HCT116 (cell line): ENCODE measurements around the gene ARID1A. TPM values are rescaled to one million over a fixed set of nuclear protein-coding genes. Genes with fewer than 3 reads are reported as not detected.

ENCODE experiments used
- ATAC-seq: fragments of 200-7000 bp; cut with Tn5 transposase; 2 replicates; pipeline ENCODE4 v1.9.1; 2020; ENCODE audit warnings: mild to moderate bottlenecking, moderate library complexity
- BruUV-seq: library from RNA; stranded (reverse); fragments of 400-500 nt; replicated peaks from 2 replicates; lab custom pipeline; 2021; lab: Mats Ljungman, UMichigan
- CTCF ChIA-PET: fragments of 300-600 bp; sonication (Branson Sonifier 250); formaldehyde crosslinking; loops from one replicate; lab custom pipeline; 2021; ENCODE audit warnings: antibody characterized with exemption; lab: Charles Lee
- POLR2A ChIA-PET: fragments of 300-600, 350-600 bp; sonication (Branson Sonifier 250); formaldehyde crosslinking; loops from one replicate; lab custom pipeline; 2021; ENCODE audit warnings: antibody characterized with exemption; lab: Charles Lee
- RAD21 ChIA-PET, 2 experiments: fragments of 300-600 bp; sonication (Branson Sonifier 250); formaldehyde crosslinking; loops; one replicate each; lab custom pipeline; 2023; ENCODE audit warnings: low total read pairs in 2 of 2; ENCODE audit not compliant: uncharacterized antibody in 2 of 2, unreplicated experiment in 2 of 2, low non-redundant PET in 1 of 2; lab: Charles Lee
- DNase-seq: peaks from one replicate; pipeline ENCODE4 v3.0.0-alpha.2; 2010; ENCODE audit warnings: low read depth, low spot score
- H2AFZ ChIP-seq: fragments of 200-600 bp; shearing (Covaris generic), sonication (generic); 2 replicates; pipeline ENCODE4 v1.6.1; 2017; ENCODE audit warnings: low read depth, mixed run types, mixed read lengths, antibody characterized with exemption, low read length; ENCODE audit not compliant: poor library complexity, severe bottlenecking
- H3K27ac ChIP-seq: 2 replicates; pipeline ENCODE4 v1.5.1; 2012; ENCODE audit warnings: low read depth, low read length
- H3K27me3 ChIP-seq: fragments of 200-600 bp; sonication (generic); 2 replicates; pipeline ENCODE4 v1.6.1; 2016; ENCODE audit warnings: mixed run types, low read length, mixed read lengths; ENCODE audit not compliant: insufficient read depth
- H3K36me3 ChIP-seq, 2 experiments: fragments of 200-500 bp in 1 of 2; fragments of 200-600 bp in 1 of 2; sonication (Bioruptor generic) in 1 of 2; sonication (generic) in 1 of 2; 2 replicates each; pipeline versions ENCODE4 v1.5.1 to v1.6.1; 2014 to 2016; ENCODE audit warnings: low read length in 2 of 2, inconsistent platforms in 1 of 2, mixed read lengths in 1 of 2, mixed run types in 1 of 2; ENCODE audit not compliant: insufficient read depth in 2 of 2, control insufficient read depth in 1 of 2
- H3K4me1 ChIP-seq, 2 experiments: fragments of 200-600 bp in 1 of 2; sonication (generic) in 1 of 2; 2 replicates each; pipeline versions ENCODE4 v1.5.1 to v1.6.1; 2012 to 2017; ENCODE audit warnings: low read length in 2 of 2, inconsistent platforms in 1 of 2, mild to moderate bottlenecking in 1 of 2, mixed read lengths in 1 of 2, mixed run types in 1 of 2, moderate library complexity in 1 of 2; ENCODE audit not compliant: insufficient read depth in 2 of 2, control insufficient read depth in 1 of 2
- H3K4me2 ChIP-seq: fragments of 200-600 bp; sonication (generic); 2 replicates; pipeline ENCODE4 v1.6.1; 2017; ENCODE audit warnings: mixed run types, low read length, mixed read lengths
- H3K4me3 ChIP-seq, 2 experiments: fragments of 200-600 bp in 1 of 2; sonication (generic) in 1 of 2; replicated peaks in 1 of 2; 2 replicates each; pipeline ENCODE4 v1.5.1; 2011 to 2016; ENCODE audit warnings: low read length in 2 of 2, control low read depth in 1 of 2, low read depth in 1 of 2, mild to moderate bottlenecking in 1 of 2, mixed read lengths in 1 of 2, mixed run types in 1 of 2
- H3K79me2 ChIP-seq: fragments of 200-600 bp; sonication (generic); 2 replicates; pipeline ENCODE4 v1.6.1; 2017; ENCODE audit warnings: mild to moderate bottlenecking, mixed run types, low read length, moderate library complexity, mixed read lengths; ENCODE audit not compliant: insufficient read depth
- H3K9ac ChIP-seq: fragments of 200-600 bp; sonication (generic); 2 replicates; pipeline ENCODE4 v1.6.1; 2016; ENCODE audit warnings: low read length, mixed read lengths
- H3K9me2 ChIP-seq: fragments of 200-600 bp; sonication (generic), shearing (Covaris generic); 2 replicates; pipeline ENCODE4 v1.6.1; 2017; ENCODE audit warnings: mixed run types, mild to moderate bottlenecking, moderate library complexity; ENCODE audit not compliant: insufficient read depth
- H3K9me3 ChIP-seq, 2 experiments: fragments of 200-500 bp in 1 of 2; fragments of 200-600 bp in 1 of 2; sonication (Bioruptor generic) in 1 of 2; sonication (generic) in 1 of 2; 2 replicates each; pipeline ENCODE4 v1.6.1; 2014 to 2017; ENCODE audit warnings: low read length in 2 of 2, mixed read lengths in 2 of 2, inconsistent platforms in 1 of 2, low read depth in 1 of 2, mild to moderate bottlenecking in 1 of 2, mixed run types in 1 of 2, moderate library complexity in 1 of 2; ENCODE audit not compliant: control insufficient read depth in 1 of 2, insufficient read depth in 1 of 2
- H4K20me1 ChIP-seq: fragments of 200-600 bp; sonication (generic), shearing (Covaris generic); 2 replicates; pipeline ENCODE4 v1.6.1; 2017; ENCODE audit warnings: mixed run types, mild to moderate bottlenecking, moderate library complexity; ENCODE audit not compliant: insufficient read depth
- ATF3 ChIP-seq: IDR thresholded peaks from 2 replicates; pipeline ENCODE4 v1.6.1; 2012
- CBX3 ChIP-seq: IDR thresholded peaks from 2 replicates; pipeline ENCODE4 v1.6.1; 2012; ENCODE audit warnings: low read depth
- CEBPB ChIP-seq: IDR thresholded peaks from 2 replicates; pipeline ENCODE4 v1.6.1; 2012; ENCODE audit warnings: low read depth
- EGR1 ChIP-seq: IDR thresholded peaks from 2 replicates; pipeline ENCODE4 v1.6.1; 2012; ENCODE audit warnings: low read depth
- EZH2 ChIP-seq: fragments of 200-600 bp; sonication (generic); IDR thresholded peaks from 2 replicates; pipeline ENCODE4 v1.6.1; 2017; ENCODE audit warnings: antibody characterized with exemption, mixed run types
- EZH2phosphoT487 ChIP-seq: fragments of 200-600 bp; IDR thresholded peaks from 2 replicates; pipeline ENCODE4 v1.6.1; 2018; ENCODE audit warnings: antibody characterized with exemption, borderline replicate concordance
- JUND ChIP-seq: IDR thresholded peaks from 2 replicates; pipeline ENCODE4 v1.6.1; 2012
- MAX ChIP-seq: IDR thresholded peaks from 2 replicates; pipeline ENCODE4 v1.6.1; 2012
- POLR2A ChIP-seq: IDR thresholded peaks from 2 replicates; pipeline ENCODE4 v1.7.0; 2011; ENCODE audit warnings: borderline replicate concordance; ENCODE audit not compliant: insufficient read depth, insufficient read length; ENCODE audit errors: extremely low read depth
- POLR2AphosphoS5 ChIP-seq: IDR thresholded peaks from 2 replicates; pipeline ENCODE4 v1.6.1; 2011; ENCODE audit warnings: mild to moderate bottlenecking, low read depth, low read length, moderate library complexity
- RAD21 ChIP-seq: IDR thresholded peaks from 2 replicates; pipeline ENCODE4 v1.6.1; 2012; ENCODE audit warnings: low read depth, mild to moderate bottlenecking
- SIN3A ChIP-seq: IDR thresholded peaks from 2 replicates; pipeline ENCODE4 v1.6.1; 2012; ENCODE audit warnings: low read depth
- SP1 ChIP-seq: IDR thresholded peaks from 2 replicates; pipeline ENCODE4 v1.6.1; 2012; ENCODE audit warnings: low read depth
- SRF ChIP-seq: IDR thresholded peaks from 2 replicates; pipeline ENCODE4 v1.6.1; 2012; ENCODE audit warnings: low read depth
- TCF7L2 ChIP-seq: IDR thresholded peaks from 2 replicates; pipeline ENCODE4 v1.7.0; 2011; ENCODE audit warnings: borderline replicate concordance, inconsistent platforms; ENCODE audit not compliant: insufficient read depth, insufficient read length; ENCODE audit errors: extremely low read depth
- ZFX ChIP-seq: fragments of 450-650 bp; IDR thresholded peaks from 2 replicates; pipeline ENCODE4 v1.6.1; 2017
- ZNF274 ChIP-seq: fragments of 200-500 bp; sonication (Bioruptor generic); IDR thresholded peaks from 2 replicates; pipeline ENCODE4 v1.6.1; 2014; ENCODE audit warnings: mild to moderate bottlenecking, low read depth, low read length, inconsistent platforms
- intact Hi-C: fragments of 100-400 bp; cut with micrococcal nuclease; formaldehyde crosslinking; loops from 2 replicates; pipeline ENCODE4 v1.10.0; 2022
- total RNA-seq: library from RNA; stranded (reverse); gene quantifications from one replicate; pipeline ENCODE4 v1.2.1, GENCODE V29; 2021; ENCODE audit not compliant: unreplicated experiment

The ARID1A gene
- total RNA-seq, 1 experiment from 2014 or later = 62.8 TPM

GRCh38 chr1:26824731-26825130, 128.9 kb downstream of the ARID1A start:
- POLR2A ChIA-PET = no interaction called here
- BruUV-seq = no TSS peak
- no peak for ATAC-seq

GRCh38 chr1:26826261-26827105, 130.7 kb downstream of the ARID1A start, which contains the start of gene ZDHHC18:
Gene ZDHHC18, plus strand, starts transcription at chr1:26826688. Its CDS starts 117 bp downstream, at chr1:26826805.
- Histone ChIP-seq H3K9me2 (no peaks in the 10 kb centered on the region), H3K9ac (peak within 1 kb of the TSS; percentile 69), H2AFZ (peak within 1 kb of the TSS; percentile 99), H3K4me3 (peak within 1 kb of the TSS; percentile 67 to 70), H4K20me1 (no peaks in the 10 kb centered on the region), H3K27me3 (no peaks in the 10 kb centered on the region), H3K4me1 (peaks cover 23 to 43% of the 10 kb centered on the region in 2 experiments), H3K79me2 (peaks cover 44% of the 10 kb centered on the region), H3K9me3 (no peaks in the 10 kb centered on the region), H3K4me2 (peak within 1 kb of the TSS; percentile 92), H3K36me3 (peaks cover 0 to 7% of the 10 kb centered on the region in 2 experiments; a peak in 1 of 4 replicates), H3K27ac (peak within 1 kb of the TSS; percentile 71)
- CTCF ChIA-PET = interaction anchor here (0.7 to 2.1 kb wide), 2 partner anchors 17 to 45 kb away, joined by 3 to 6 read pairs; no protein-coding TSS in a partner anchor
- ATAC-seq (peak; percentile 89), DNase-seq (no peak)
- POLR2A ChIA-PET = no interaction called here
- intact Hi-C loops = no loop called here
- RAD21 ChIA-PET = no interaction called here
- no TSS peak for BruUV-seq
- no peak for TF ChIP-seq ZNF274
- peak; percentile 82 for TF ChIP-seq POLR2A
- TF ChIP-seq EZH2 = no peak
- no peak for TF ChIP-seq CEBPB
- no peak for TF ChIP-seq EZH2phosphoT487
- 0 out of 2 replicates have a peak, but pooled peaks have one; percentile 35 for TF ChIP-seq CBX3
- peak; percentile 76 for TF ChIP-seq POLR2AphosphoS5
- TF ChIP-seq SIN3A = no peak
- 0 out of 2 replicates have a peak, but pooled peaks have one; percentile 24 for TF ChIP-seq MAX
- TF ChIP-seq TCF7L2 = no peak
- TF ChIP-seq JUND = no peak
- TF ChIP-seq EGR1 = no peak
- TF ChIP-seq RAD21 = no peak
- no peak for TF ChIP-seq SRF

More at GRCh38 chr1:26824731-26825130, 128.9 kb downstream of the ARID1A start:
- no peaks in the 10 kb centered on the region for H3K9me3 ChIP-seq
- H3K27me3 ChIP-seq = no peaks in the 10 kb centered on the region
- ChIA-PET CTCF (interaction anchor here (2.1 kb wide), 1 partner anchor 15 kb away, joined by 6 read pairs; no protein-coding TSS in a partner anchor), RAD21 (no interaction called here)
- H3K4me1 ChIP-seq = peaks cover 23 to 50% of the 10 kb centered on the region in 2 experiments
- TF ChIP-seq ZFX (no peak), CEBPB (no peak), ATF3 (no peak), MAX (peak; percentile 53), JUND (no peak), SP1 (peak; percentile 26; the same call in 1 of the 2 replicates)
- no peaks in the 10 kb centered on the region for H4K20me1 ChIP-seq
- DNase-seq = no peak
- H3K27ac ChIP-seq = no peak overlapping the region
- no peaks in the 10 kb centered on the region for H3K36me3 ChIP-seq
- H2AFZ ChIP-seq = peak overlapping the region; percentile 49
- H3K4me2 ChIP-seq = peak overlapping the region; percentile 31
- 0 out of 2 replicates have a peak overlapping the region, but pooled peaks have one; percentile 22 for H3K9ac ChIP-seq
- intact Hi-C loops = no loop called here
- peaks cover 28% of the 10 kb centered on the region for H3K79me2 ChIP-seq
- H3K4me3 ChIP-seq = no peak overlapping the region
- H3K9me2 ChIP-seq = no peaks in the 10 kb centered on the region
